ENCODE data around the gene COA8.

Gene COA8, protein sequence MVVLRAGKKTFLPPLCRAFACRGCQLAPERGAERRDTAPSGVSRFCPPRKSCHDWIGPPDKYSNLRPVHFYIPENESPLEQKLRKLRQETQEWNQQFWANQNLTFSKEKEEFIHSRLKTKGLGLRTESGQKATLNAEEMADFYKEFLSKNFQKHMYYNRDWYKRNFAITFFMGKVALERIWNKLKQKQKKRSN

DNA sequence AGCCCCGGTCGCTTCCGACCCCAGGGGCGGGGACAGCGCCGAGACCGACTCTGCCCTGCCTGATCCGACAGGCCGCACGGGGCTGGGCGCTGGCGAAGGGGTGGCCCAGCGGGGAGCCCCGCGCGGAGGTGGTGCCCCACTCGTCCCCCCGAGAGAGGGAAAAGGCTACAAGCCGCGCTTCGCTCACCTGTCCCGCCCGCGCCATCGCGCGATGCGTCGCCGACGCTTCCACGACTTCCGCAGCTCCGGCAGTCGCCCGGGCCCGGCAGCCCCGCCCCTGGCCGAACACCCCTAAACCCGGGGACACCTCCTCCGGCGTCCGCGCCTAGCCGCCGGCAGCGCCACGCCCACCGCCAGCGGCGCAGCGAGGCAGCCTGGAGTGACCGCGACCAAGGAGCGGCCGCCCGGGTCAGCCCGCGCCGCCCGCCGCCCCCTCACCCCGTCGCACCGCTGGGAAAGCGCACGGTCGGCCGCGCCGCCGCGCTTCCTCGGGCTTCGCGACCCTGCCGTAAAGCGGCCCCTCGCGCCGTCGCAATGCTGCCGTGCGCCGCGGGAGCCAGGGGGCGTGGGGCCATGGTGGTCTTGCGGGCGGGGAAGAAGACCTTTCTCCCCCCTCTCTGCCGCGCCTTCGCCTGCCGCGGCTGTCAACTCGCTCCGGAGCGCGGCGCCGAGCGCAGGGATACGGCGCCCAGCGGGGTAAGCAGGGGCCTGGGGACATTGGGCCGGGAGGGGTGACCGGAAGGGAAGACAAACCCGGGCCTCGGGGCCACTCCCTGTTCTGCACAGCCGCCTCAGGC lies at the start of gene COA8, which contains the start of gene BAG5:
COA8 (plus strand) TSS at position 532 of the 797 bp plus-strand sequence; CDS start at position 574, 42 bp downstream.
BAG5 (minus strand) TSS at position 229 of the 797 bp plus-strand sequence. CDS start 1,493 bp downstream, outside the sequence.
- TF ChIP-seq, protein P1, sequence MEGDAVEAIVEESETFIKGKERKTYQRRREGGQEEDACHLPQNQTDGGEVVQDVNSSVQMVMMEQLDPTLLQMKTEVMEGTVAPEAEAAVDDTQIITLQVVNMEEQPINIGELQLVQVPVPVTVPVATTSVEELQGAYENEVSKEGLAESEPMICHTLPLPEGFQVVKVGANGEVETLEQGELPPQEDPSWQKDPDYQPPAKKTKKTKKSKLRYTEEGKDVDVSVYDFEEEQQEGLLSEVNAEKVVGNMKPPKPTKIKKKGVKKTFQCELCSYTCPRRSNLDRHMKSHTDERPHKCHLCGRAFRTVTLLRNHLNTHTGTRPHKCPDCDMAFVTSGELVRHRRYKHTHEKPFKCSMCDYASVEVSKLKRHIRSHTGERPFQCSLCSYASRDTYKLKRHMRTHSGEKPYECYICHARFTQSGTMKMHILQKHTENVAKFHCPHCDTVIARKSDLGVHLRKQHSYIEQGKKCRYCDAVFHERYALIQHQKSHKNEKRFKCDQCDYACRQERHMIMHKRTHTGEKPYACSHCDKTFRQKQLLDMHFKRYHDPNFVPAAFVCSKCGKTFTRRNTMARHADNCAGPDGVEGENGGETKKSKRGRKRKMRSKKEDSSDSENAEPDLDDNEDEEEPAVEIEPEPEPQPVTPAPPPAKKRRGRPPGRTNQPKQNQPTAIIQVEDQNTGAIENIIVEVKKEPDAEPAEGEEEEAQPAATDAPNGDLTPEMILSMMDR (IDR thresholded peaks at IDR 0.05; ENCODE audit: low read depth, low read length): no peak
- no peak for DNase-seq (ENCODE audit: extremely low read depth, low read depth)

DNA sequence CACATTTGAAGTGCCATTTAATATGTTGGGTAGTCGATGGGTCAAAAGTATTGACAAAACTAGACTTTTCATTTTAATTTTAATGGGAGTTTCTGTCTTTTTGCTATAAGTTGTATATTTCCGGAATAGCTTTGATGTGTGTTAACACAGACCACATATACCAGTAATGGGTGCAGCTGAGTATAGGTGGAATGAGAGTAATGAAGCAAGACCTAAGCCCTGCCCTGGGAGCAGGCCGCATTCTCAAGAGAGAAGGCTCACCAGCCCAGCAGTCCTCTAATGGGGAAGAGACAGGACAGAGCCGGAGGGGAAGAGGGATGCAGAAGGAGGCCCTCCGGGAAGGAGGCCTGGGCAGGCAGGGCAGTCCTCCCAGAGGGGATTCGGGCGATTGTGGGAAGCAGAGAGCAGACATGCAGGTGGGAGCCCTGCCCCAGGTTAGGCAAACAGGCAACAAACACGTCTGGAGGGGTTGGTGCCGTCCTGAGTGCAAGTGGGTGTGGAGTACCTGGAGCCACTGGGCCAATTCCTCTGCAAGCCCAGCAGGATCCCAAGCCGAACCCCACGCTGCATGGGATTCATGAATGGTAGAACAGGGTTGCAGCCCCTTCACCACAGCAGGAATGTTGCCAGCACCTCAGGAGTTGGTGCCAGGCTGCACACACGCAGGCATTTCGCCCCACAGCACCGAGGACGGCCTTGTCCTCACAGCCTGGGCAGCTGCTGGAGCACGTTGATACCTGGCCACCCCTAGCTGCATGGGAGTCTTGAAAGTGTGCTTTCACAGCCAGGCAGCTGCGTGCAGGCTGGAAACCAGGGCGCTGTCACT lies 48.0 kb upstream of the COA8 start:
- no peak for DNase-seq (ENCODE audit: extremely low read depth, low read depth)
- TF ChIP-seq, protein P1 (IDR thresholded peaks at IDR 0.05; ENCODE audit: low read depth, low read length): no peak

DNA sequence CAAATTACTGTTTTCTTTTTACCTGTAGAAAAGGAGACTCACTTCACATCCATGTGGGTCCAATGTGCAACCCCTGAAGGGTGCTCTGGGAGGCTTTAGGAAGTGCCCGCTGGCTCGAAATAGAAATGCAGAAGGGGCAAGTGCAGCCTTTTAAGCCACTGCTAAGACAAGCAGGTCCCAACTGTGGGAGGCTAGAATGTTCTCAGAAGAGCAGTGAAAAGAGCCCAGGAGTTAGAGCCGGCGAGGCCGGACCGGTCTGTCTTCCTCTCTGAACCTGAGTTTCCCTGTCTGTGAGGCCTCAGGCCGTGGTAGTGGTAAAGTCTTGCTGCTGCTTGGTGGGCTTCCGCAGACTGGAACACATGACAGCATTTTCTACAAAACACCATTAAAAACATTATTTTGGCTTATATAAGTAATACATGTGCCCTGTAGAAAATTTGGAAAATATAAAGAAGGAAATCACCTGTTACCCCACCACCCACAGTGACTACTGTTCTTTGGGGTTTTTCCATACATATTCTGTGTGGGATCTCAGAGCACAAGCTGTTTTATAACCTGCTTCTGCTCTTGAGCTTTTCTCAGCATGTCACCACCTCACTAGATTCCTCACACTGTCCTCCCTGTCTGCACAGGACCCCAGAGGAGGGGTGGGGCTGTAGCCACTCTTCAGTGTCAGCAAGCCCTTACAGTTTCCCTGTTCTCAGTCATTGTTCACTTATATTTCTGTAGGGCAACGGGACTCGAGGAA lies 46.2 kb upstream of the COA8 start:
- DNase-seq (ENCODE audit: extremely low read depth, low read depth): no peak
- TF ChIP-seq, protein P1 (IDR thresholded peaks at IDR 0.05; ENCODE audit: low read depth, low read length): no peak

DNA sequence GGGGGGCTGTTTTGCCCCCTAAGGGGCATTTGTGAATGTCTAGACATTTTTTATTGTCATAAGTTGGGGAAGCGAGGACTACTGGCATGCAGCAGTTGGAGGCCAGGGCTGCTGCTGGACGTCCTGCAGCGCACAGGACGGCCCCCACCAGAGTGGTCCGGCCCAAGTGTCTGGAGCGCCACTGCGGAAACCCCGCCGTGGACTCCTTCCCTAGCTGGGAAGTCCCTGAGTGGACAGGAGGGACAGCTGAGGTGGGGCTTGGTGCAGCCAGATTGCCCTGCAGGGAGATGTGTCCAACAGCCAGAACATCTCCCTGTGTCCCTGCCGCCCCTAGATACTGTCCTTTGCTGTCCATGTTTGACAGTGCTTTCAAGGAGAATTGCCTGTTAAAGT lies 45.6 kb upstream of the COA8 start:
- DNase-seq (ENCODE audit: extremely low read depth, low read depth): no peak
- TF ChIP-seq, protein P1 (IDR thresholded peaks at IDR 0.05; ENCODE audit: low read depth, low read length): no peak

DNA sequence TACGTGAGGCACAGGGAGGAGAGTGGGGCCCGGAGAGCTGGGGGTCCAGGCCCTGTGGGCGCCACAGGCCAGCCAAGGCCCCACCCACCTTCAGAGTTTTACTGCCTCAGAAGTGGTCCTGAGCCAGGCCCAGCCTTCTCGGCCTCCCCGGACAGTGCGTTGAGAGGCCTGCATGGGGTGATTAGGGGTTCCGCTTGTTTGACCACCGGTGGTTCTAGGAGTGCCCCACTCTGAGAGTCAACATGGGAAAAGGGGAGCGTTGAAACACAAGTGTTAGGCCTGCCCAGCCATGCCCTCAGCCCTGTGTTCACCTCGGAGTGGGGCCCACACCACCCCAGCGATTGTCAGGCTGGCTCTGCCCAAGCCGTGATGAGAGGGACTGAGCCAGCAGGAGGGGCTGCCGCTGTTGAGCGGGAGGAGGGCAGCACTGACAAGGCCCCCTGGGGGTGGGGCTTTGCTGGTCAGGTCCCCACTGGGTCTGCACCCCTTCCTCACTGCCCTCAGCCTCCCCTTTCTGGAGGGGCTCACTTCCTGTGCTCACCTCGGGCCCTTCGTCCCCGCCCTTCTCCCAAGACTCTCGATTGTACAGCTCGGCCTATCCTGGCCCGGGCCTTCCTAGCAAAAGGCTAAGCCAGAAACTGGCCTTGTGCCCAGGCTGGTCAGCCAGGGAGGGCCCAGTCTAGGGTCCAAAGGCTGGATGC lies 44.9 kb upstream of the COA8 start:
- DNase-seq (ENCODE audit: extremely low read depth, low read depth): no peak
- TF ChIP-seq, protein P1 (IDR thresholded peaks at IDR 0.05; ENCODE audit: low read depth, low read length): no peak

DNA sequence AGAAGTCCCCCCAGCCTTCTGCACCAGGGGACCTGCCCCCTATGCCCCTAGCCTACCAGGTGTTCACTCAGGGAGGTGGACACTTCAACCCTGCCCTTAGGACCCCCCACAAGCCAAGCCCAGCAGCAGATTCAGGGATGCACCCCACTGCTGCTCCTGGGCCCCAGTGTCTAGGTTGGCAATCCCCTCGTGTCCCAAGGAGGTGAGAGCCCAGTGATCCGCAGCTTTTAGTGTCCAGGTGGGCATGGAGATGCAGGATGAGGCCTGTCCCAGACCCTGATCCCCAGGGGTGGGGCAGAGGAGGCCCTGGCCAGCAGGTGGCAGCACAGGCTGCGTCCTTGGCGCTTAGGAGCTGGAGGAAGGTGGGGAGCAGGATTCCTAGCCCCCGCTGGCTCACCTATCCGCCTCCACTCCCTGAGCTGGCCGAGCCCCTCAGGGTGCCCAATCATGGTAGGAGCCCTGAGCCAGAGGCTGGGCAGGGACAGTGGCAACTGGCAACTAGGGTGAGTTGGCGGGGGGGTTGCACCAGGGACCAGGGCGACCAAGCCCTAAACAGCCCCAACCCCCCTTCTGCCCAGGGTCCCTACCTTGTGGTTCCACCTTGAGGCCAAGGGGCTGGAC lies 44.2 kb upstream of the COA8 start:
- TF ChIP-seq, protein P1 (IDR thresholded peaks at IDR 0.05; ENCODE audit: low read depth, low read length): peak; percentile 91

More for the DNA sequence above, 44.2 kb upstream of the COA8 start:
- no peak for DNase-seq (ENCODE audit: extremely low read depth, low read depth)

Measured in AG09319 (cell line).